ENCODE results near the gene PRXL2A.
A peak's percentile ranks its signal among the peaks of the same experiment; 100 is the strongest.
"Not testable (repeated sequence)": the region's sequence is repeated elsewhere in the genome, so short reads cannot be mapped to it uniquely, and the experiment has no call there.

PRXL2A gene

DNA sequence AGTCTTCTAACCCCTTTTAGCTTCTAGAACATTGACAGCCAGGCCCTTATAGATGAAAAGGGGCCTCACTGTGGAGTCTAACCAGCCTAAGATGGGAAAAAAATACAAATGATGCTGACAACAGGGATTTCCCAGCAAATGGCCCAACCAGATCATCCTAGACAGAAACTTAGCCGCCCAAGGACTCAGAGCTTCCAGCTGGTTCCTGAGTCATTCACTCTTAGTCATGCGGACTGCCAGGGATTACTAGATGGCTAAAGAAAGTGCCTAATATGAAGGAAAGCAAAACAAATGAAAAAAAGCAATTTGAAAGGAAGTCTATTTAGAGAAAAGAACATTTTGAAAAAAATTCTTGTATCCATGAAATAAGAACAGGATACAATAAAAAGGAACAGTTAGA, 69.5 kb downstream of the PRXL2A start:
- peak; percentile 95 for DNase-seq (ENCODE audit: low read depth)

DNA sequence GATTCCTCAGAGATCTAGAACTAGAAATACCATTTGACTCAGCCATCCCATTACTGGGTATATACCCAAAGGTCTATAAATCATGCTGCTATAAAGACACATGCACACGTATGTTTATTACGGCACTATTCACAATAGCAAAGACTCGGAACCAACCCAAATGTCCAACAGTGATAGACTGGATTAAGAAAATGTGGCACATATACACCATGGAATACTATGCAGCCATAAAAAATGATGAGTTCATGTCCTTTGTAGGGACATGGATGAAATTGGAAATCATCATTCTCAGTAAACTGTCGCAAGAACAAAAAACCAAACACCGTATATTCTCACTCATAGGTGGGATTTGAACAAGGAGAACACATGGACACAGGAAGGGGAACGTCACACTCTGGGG, 72.0 kb downstream of the PRXL2A start:
- DNase-seq (ENCODE audit: low read depth), result not testable (repeated sequence)

DNA sequence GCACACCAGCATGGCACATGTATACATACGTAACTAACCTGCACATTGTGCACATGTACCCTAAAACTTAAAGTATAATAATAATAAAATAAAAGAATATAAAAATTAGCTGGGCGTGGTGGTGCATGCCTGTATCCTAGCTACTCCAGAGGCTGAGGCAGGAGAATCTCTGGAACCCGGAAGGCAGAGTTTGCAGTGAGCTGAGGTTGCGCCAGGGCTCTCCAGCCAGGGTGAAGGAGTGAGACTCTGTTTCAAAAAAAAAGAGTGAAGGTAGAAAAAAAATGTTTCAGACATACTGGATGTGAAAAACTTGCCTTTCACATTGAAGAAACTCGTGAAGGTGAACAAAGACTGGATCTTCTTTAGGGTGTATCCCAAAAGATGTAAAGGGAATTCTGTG, 72.5 kb downstream of the PRXL2A start:
- no peak for DNase-seq (ENCODE audit: low read depth)

DNA sequence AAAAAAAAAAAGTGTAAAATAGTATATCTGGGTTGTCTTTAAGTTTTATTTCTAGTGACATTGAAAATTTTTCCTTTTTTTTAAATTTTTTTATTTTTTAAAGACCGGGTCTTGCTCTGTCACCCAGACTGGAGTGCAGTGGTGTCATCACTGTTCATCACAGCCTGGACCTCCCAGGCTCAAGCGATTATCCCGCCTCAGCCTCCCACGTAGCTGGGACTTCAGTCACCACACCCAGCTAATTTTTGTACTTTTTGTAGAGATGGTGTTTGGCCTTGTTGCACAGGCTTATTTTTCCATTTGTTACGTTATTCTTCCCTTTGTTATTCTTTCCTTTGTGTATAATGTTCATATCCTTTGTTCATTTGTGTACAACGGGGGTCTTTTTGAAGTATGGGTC, 75.9 kb downstream of the PRXL2A start:
- no peak for DNase-seq (ENCODE audit: low read depth)

DNA sequence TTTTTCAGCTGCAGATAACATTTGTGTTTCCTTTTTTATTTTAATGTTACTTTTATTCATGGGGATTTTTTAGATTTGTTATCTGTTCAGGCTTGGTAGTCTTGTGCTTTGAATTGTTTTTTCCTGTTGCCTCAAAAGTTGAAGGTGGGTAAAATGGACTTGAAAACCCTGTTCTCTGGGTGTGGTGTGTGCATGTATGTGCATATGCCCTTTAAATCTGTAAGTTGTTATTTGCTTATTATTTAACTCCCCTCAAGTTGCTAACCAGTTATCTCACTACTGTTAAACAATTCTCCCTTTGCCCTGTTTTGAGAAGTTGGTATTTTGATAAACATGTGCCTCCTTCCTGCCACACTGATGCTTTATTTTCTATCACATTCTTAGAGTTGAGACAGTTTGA, 76.3 kb downstream of the PRXL2A start:
- DNase-seq (ENCODE audit: low read depth), result no peak

DNA sequence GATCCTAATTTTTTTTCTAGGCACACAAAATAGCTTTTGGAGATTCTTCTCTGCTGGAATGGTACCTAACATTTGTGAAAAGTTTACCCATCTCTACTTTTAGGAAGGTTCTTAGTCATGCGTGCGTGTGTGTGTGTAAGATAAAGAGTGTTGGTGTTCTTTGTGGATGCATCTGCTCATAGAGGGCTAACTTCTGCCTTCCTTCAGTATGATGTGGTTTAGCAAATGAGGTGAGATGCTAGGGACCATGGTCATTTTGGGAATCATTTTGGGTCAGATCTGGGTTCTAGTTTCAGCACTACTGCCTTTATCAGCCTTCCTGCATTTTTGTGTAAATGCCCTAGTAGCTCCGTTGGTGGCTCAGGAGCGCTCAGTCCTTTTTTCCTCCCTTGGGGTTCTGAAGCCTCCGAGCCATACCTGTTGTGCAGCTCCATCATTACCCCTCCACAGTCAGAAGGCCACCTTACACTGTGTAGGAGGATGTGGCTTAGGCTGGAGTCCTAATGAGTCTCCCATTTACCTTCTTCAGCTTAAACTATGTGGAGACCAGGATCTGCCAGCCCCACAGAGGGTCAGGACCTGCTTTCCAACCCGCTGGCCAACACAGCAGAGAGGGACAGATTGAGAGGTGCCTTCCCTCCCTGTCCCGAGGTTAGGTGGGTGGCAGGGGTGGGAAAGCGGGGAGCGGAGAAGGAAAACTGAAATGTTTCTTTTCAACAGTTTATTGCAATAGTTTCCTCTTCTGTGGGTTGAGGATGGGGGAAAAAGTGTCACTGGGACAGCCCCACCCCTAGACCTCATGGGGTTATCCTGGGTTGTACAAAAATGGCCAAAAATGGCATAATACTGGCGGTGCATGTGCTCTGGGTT, 77.0 kb downstream of the PRXL2A start:
- DNase-seq (ENCODE audit: low read depth), result no peak

DNA sequence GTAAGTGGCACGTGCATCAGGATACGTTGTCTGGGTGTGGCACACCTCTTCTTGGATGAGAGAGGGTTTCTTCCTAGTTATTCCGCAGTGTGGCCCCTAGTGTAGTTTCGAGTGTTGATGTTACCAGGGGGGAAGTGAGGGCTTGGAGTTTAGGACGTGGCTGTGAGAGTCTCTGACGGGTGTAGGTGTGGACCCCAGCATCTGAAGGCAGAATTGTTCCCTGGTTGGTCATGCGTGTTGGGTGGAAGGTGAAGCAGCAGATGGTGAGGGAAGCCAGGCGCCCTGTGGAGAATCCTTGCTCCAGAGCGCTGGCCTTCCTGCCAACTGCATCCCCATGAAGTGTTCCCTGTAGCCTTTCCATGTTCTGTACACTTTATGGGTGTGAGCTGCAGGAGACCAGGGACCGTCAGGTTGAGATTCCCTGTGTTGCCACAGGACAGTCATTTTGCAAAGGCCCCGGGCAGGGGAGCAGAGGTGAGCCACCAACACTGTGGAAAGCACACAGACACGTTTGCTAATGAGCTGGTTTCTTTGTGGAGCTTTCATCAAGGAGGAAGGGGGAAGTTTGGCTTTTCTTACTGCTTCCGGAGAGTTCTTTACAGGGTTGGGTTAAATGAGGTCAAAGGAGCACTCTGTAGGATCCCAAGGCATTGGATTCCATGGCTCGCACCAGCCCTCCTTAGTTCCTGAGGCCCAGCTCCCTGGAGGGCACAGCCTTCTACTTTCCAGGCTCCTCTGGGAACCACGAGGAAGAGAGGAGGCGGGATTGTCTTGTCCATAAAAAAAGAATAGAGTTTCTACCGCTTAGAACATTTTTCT, 77.8 kb downstream of the PRXL2A start:
- DNase-seq (ENCODE audit: low read depth), result no peak

Measured in ELR (cell line).